Stomach (tissue), 9 donors: ENCODE results near the gene WNT6. TPM values are rescaled to one million over a fixed set of nuclear protein-coding genes. Genes with fewer than 3 reads are reported as not detected.
A peak's percentile ranks its signal among the peaks of the same experiment; 100 is the strongest.

Experiments used
- DNase-seq, 2 donors: peaks; one replicate each; pipeline versions ENCODE4 v3.0.0 to v3.0.0-alpha.2; 2013 to 2019
- H3K27ac ChIP-seq, 5 donors: fragments of 200-600 bp in 4 of 5; sonication (generic) in 4 of 5; one replicate each; pipeline ENCODE4 v1.5.1; 2013 to 2019; ENCODE audit warnings: mild to moderate bottlenecking in 1 of 5, moderate library complexity in 1 of 5
- H3K27me3 ChIP-seq, 3 donors: fragments of 200-600 bp; sonication (generic); one replicate each; pipeline ENCODE4 v1.5.1; 2017 to 2019; ENCODE audit warnings: mixed run types in 1 of 3
- H3K36me3 ChIP-seq, 4 donors: fragments of 200-600 bp; sonication (generic); 1 replicate in 3 of 4; 2 replicates in 1 of 4; pipeline ENCODE4 v1.5.1; 2016 to 2019
- H3K4me1 ChIP-seq, 4 donors: fragments of 200-600 bp; sonication (generic); one replicate each; pipeline ENCODE4 v1.5.1; 2016 to 2019
- H3K4me3 ChIP-seq, 4 donors: fragments of 200-600 bp; sonication (generic) in 3 of 4; one replicate each; pipeline ENCODE4 v1.5.1; 2016 to 2019; ENCODE audit warnings: mild to moderate bottlenecking in 1 of 4
- H3K9me3 ChIP-seq, 4 donors: fragments of 200-600 bp; sonication (generic); one replicate each; pipeline ENCODE4 v1.5.1; 2016 to 2019
- CTCF ChIP-seq, 7 experiments: fragments of 450-650 bp in 4 of 7; fragments of 200-600 bp in 3 of 7; sonication (generic) in 3 of 7; IDR thresholded peaks; one replicate each; pipeline ENCODE4 v1.5.1; 2016 to 2019; ENCODE audit warnings: antibody characterized with exemption in 7 of 7, control low read depth in 2 of 7, mild to moderate bottlenecking in 1 of 7
- EP300 ChIP-seq: sonication (generic); formaldehyde crosslinking; IDR thresholded peaks from one replicate; pipeline ENCODE4 v1.6.1; 2017; ENCODE audit warnings: antibody characterized with exemption
- POLR2A ChIP-seq, 4 donors: fragments of 450-650 bp; IDR thresholded peaks; one replicate each; pipeline ENCODE4 v1.6.1; 2016; ENCODE audit warnings: antibody characterized with exemption in 4 of 4, control low read depth in 2 of 4, mild to moderate bottlenecking in 1 of 4, moderate library complexity in 1 of 4
- POLR2AphosphoS5 ChIP-seq, 3 donors: sonication (generic); formaldehyde crosslinking; IDR thresholded peaks; one replicate each; pipeline ENCODE4 v1.6.1; 2016; ENCODE audit warnings: antibody characterized with exemption in 3 of 3
- WGBS, 5 donors: extraction: QIAGEN DNeasy Blood & Tissue Kit in 3 of 5; methylation state at CpG; one replicate each; pipeline versions ENCODE4 v1.1.5 to v1.1.7; 2013 to 2018; 5-methylcytosine and 5-hydroxymethylcytosine counted together
- intact Hi-C: fragments of 100-400 bp; cut with DNase I; formaldehyde crosslinking; loops from one replicate; pipeline ENCODE4 v1.15.1; 2023; ENCODE audit warnings: low total_unique reads
- polyA plus RNA-seq, 3 donors: library from polyadenylated mRNA; stranded (reverse); fragments of 200-250 nt; gene quantifications; one replicate each; pipeline ENCODE4 v1.2.3, GENCODE V29; 2013
- total RNA-seq, 5 donors: library from RNA; depleted of rRNA; stranded (reverse); fragments of >200 nt; gene quantifications; one replicate each; pipeline versions ENCODE4 v1.1.0 to v1.2.3, GENCODE V29; 2014 to 2016
- donor health status: healthy with polysubstance abuse.
- donor health status: Bipolar disorder and iron deficiency.
- donor health status: healthy.

Gene WNT6
- total and polyA plus RNA-seq, 8 donors = 0.25 to 3.3 (median 1.8) TPM; not detected in 3

- peak; percentile 63 to 68 for DNase-seq
- H3K36me3 ChIP-seq = no peaks in the 10 kb centered on the region
- peak within 1 kb of the TSS; percentile 31 to 49 (median 32) for H3K4me3 ChIP-seq
- intact Hi-C loops = no loop called here
- peaks cover 11 to 100% (median 60%) of the 10 kb centered on the region in 3 donors for H3K27me3 ChIP-seq
- TF ChIP-seq EP300 = no peak
- peak within 1 kb of the TSS in 2 of 5 donors; percentile 3 to 67 for H3K27ac ChIP-seq
- peaks cover 17 to 39% (median 37%) of the 10 kb centered on the region in 4 donors for H3K4me1 ChIP-seq
- 1 to 2% (median 2%) methylated on average over 17 to 58 of the region's 58 CpGs for WGBS, 5 donors
- H3K9me3 ChIP-seq = no peaks in the 10 kb centered on the region
Measured at GRCh38 chr2:218880102-218880858, 20.7 kb downstream of the WNT6 start, which contains the start of gene WNT10A. WNT10A (plus strand) TSS chr2:218880852; CDS start chr2:218880996, 144 bp downstream.

GRCh38 chr2:218880859-218881594 lies 21.4 kb downstream of the WNT6 start:
- no peaks in the 10 kb centered on the region for H3K9me3 ChIP-seq
- DNase-seq = no peak
- WGBS, 5 donors = 14 to 23% (median 15%) methylated on average over 6 to 24 of the region's 24 CpGs
- intact Hi-C loops = no loop called here
- no peak for TF ChIP-seq POLR2A (IDR thresholded peaks at IDR 0.05)
- TF ChIP-seq EP300 = no peak
- no peak for TF ChIP-seq POLR2AphosphoS5 (IDR thresholded peaks at IDR 0.05)
- TF ChIP-seq CTCF (IDR thresholded peaks at IDR 0.05) = no peak
- no peaks in the 10 kb centered on the region for H3K36me3 ChIP-seq
- H3K4me1 ChIP-seq = peaks cover 17 to 39% (median 37%) of the 10 kb centered on the region in 4 donors
- peak overlapping the region in 2 of 5 donors; percentile 3 to 67 for H3K27ac ChIP-seq
- peaks cover 11 to 96% (median 58%) of the 10 kb centered on the region in 3 donors for H3K27me3 ChIP-seq
- H3K4me3 ChIP-seq = peak overlapping the region; percentile 31 to 49 (median 32)

GRCh38 chr2:218881744-218882460 lies 22.3 kb downstream of the WNT6 start:
- Histone ChIP-seq H3K36me3 (no peaks in the 10 kb centered on the region), H3K27me3 (peaks cover 11 to 91% (median 58%) of the 10 kb centered on the region in 3 donors), H3K4me3 (no peak overlapping the region), H3K4me1 (peaks cover 17 to 39% (median 37%) of the 10 kb centered on the region in 4 donors), H3K9me3 (no peaks in the 10 kb centered on the region), H3K27ac (no peak overlapping the region)
- WGBS, 5 donors = 68 to 83% (median 78%) methylated on average over 10 to 13 of the region's 13 CpGs
- TF ChIP-seq POLR2A (IDR thresholded peaks at IDR 0.05) = no peak
- no peak for TF ChIP-seq EP300
- intact Hi-C loops = no loop called here
- DNase-seq = no peak

GRCh38 chr2:218882461-218882816 lies 22.8 kb downstream of the WNT6 start:
- intact Hi-C loops = no loop called here
- Histone ChIP-seq H3K36me3 (no peaks in the 10 kb centered on the region), H3K4me3 (no peak overlapping the region), H3K27me3 (peaks cover 11 to 86% (median 57%) of the 10 kb centered on the region in 3 donors), H3K27ac (no peak overlapping the region), H3K9me3 (no peaks in the 10 kb centered on the region), H3K4me1 (peaks cover 17 to 39% (median 37%) of the 10 kb centered on the region in 4 donors)
- no peak for DNase-seq
- no peak for TF ChIP-seq POLR2AphosphoS5 (IDR thresholded peaks at IDR 0.05)
- no peak for TF ChIP-seq EP300
- no peak for TF ChIP-seq CTCF (IDR thresholded peaks at IDR 0.05)
- no peak for TF ChIP-seq POLR2A (IDR thresholded peaks at IDR 0.05)
- WGBS, 5 donors = 60 to 95% (median 90%) methylated on average over 1 of the region's 1 CpG

- Histone ChIP-seq H3K27ac (no peak overlapping the region), H3K4me1 (peaks cover 17 to 39% (median 37%) of the 10 kb centered on the region in 4 donors), H3K9me3 (no peaks in the 10 kb centered on the region), H3K27me3 (peaks cover 11 to 81% (median 52%) of the 10 kb centered on the region in 3 donors), H3K4me3 (peak overlapping the region in 1 of 4 donors; percentile 50), H3K36me3 (no peaks in the 10 kb centered on the region)
- TF ChIP-seq POLR2A (IDR thresholded peaks at IDR 0.05) = no peak
- TF ChIP-seq POLR2AphosphoS5 (IDR thresholded peaks at IDR 0.05) = no peak
- no peak for TF ChIP-seq CTCF (IDR thresholded peaks at IDR 0.05)
- no peak for TF ChIP-seq EP300
- no peak for DNase-seq
- 61 to 88% (median 78%) methylated on average over 1 to 4 of the region's 4 CpGs for WGBS, 5 donors
- intact Hi-C loops = no loop called here
Measured at GRCh38 chr2:218882866-218883366, 23.3 kb downstream of the WNT6 start.
